Measurements from ENCODE around the gene FRG2B. TPM values are rescaled to one million over a fixed set of nuclear protein-coding genes. Genes with fewer than 3 reads are reported as not detected.
"Not testable (repeated sequence)": the region's sequence is repeated elsewhere in the genome, so short reads cannot be mapped to it uniquely, and the experiment has no call there.

FRG2B gene
- total RNA-seq, 1 donor from 2014 or later, result not detected

DNA sequence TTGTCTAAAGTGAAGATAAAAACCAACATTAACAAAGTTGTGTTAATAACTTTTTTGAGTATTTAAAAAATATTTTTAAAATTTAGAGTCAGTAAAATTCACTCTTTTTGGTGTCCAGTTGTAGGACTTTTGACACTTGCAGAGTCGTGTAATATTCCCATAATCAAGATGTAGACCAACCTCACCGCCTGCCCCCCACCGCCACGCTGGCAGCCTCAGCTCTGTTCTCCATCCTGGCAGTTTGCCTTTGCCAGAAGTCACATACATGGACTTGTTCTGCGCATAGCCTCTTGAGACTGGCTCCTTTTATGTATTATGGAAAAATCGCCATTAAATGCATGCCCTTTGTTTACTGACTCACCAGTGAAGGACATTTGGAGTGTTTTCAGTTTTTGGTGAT is 33.9 kb downstream of the FRG2B start:
- DNase-seq, result no peak

- no peak for DNase-seq
Observed at GRCh38 chr10:133590970-133591359, 35.6 kb downstream of the FRG2B start.

GRCh38 chr10:133590226-133590969 is 36.2 kb downstream of the FRG2B start:
- no peak for DNase-seq

- not testable (repeated sequence) for DNase-seq
Observed at GRCh38 chr10:133577037-133577436, 49.6 kb downstream of the FRG2B start.

Other genes starting within 250 kb of the FRG2B start
- gene PAOX, start 247.5 kb downstream of the FRG2B start, total RNA-seq, result 10.1 TPM
- gene MTG1, start 232.6 kb downstream of the FRG2B start, total RNA-seq, result 14.8 TPM
- gene SPRN, start 202.2 kb downstream of the FRG2B start, total RNA-seq, result 6.1 TPM
- 0.47 TPM for gene SCART1, start 172.8 kb downstream of the FRG2B start, total RNA-seq
- gene CYP2E1, start 99.4 kb downstream of the FRG2B start, total RNA-seq, result 10.5 TPM
- gene SYCE1, start 61.2 kb downstream of the FRG2B start, total RNA-seq, result 0.94 TPM